Endodermal cell (in vitro differentiated cells): ENCODE measurements around the gene SPOCK1. TPM values are rescaled to one million over a fixed set of nuclear protein-coding genes. Genes with fewer than 3 reads are reported as not detected.
A peak's percentile ranks its signal among the peaks of the same experiment; 100 is the strongest.

ENCODE experiments used
- DNase-seq: peaks from one replicate; pipeline ENCODE4 v3.0.0-alpha.2; 2017
- H3K27ac ChIP-seq: 2 replicates; pipeline ENCODE4 v1.5.1; 2013; ENCODE audit warnings: mild to moderate bottlenecking, low read depth, low read length, moderate library complexity
- H3K27me3 ChIP-seq: 2 replicates; pipeline ENCODE4 v1.6.1; 2013; ENCODE audit warnings: mild to moderate bottlenecking, low read length, moderate library complexity; ENCODE audit not compliant: insufficient read depth, control insufficient read depth, poor library complexity, severe bottlenecking
- H3K36me3 ChIP-seq: 2 replicates; pipeline ENCODE4 v1.7.0; 2013; ENCODE audit warnings: mild to moderate bottlenecking, low read length, moderate library complexity; ENCODE audit not compliant: control insufficient read depth, insufficient read depth
- H3K4me1 ChIP-seq: one replicate; pipeline ENCODE4 v1.7.0; 2013; ENCODE audit warnings: low read length; ENCODE audit not compliant: control insufficient read depth, insufficient read depth
- H3K4me3 ChIP-seq: 2 replicates; pipeline ENCODE4 v1.5.1; 2013; ENCODE audit warnings: mild to moderate bottlenecking, low read length, moderate library complexity
- H3K9ac ChIP-seq: 2 replicates; pipeline ENCODE4 v1.6.1; 2013; ENCODE audit warnings: mild to moderate bottlenecking, low read length, moderate library complexity; ENCODE audit not compliant: poor library complexity, severe bottlenecking; ENCODE audit errors: extremely low read depth
- H3K9me3 ChIP-seq: 2 replicates; pipeline ENCODE4 v1.6.1; 2013; ENCODE audit warnings: mild to moderate bottlenecking, low read length, moderate library complexity; ENCODE audit not compliant: control insufficient read depth
- H3K27ac Mint-ChIP-seq: 2 replicates; pipeline ENCODE4 v1.8.0; 2020; ENCODE audit warnings: mixed read lengths
- H3K27me3 Mint-ChIP-seq: 2 replicates; pipeline ENCODE4 v1.8.0; 2021; ENCODE audit warnings: mild to moderate bottlenecking, mixed read lengths; ENCODE audit not compliant: insufficient read depth
- H3K36me3 Mint-ChIP-seq: 2 replicates; pipeline ENCODE4 v1.8.0; 2020; ENCODE audit warnings: low read depth, mixed read lengths
- H3K4me1 Mint-ChIP-seq: 2 replicates; pipeline ENCODE4 v1.8.0; 2020; ENCODE audit warnings: mixed read lengths
- H3K4me3 Mint-ChIP-seq: 2 replicates; pipeline ENCODE4 v1.8.0; 2020; ENCODE audit warnings: mild to moderate bottlenecking, moderate library complexity, mixed read lengths
- H3K9me3 Mint-ChIP-seq: 2 replicates; pipeline ENCODE4 v1.8.0; 2020; ENCODE audit warnings: mild to moderate bottlenecking, mixed read lengths
- WGBS, 2 experiments: methylation state at CpG; one replicate each; pipeline versions ENCODE4 v1.1.5 to v1.1.7; 2013; ENCODE audit warnings: missing lambda C conversion rate in 2 of 2, mixed read lengths in 1 of 2; ENCODE audit not compliant: insufficient coverage in 1 of 2, insufficient read length in 1 of 2; 5-methylcytosine and 5-hydroxymethylcytosine counted together
- total RNA-seq, 2 donors: library from RNA; stranded (reverse); fragmentation: NEBNext Ultra II Directional in 1 of 2; extraction: Animal tissue kit (Norgen Biotek cat#: 25700) in 1 of 2; gene quantifications; 2 replicates in 1 of 2; 3 replicates in 1 of 2; pipeline ENCODE4 v1.2.1, GENCODE V29; 2021
- TF ChIP-seq, protein P1 (sequence below): fragments of 200-600 bp; sonication (generic); conservative IDR thresholded peaks from 2 replicates; pipeline ENCODE4 v1.5.0; 2021; ENCODE audit warnings: antibody characterized with exemption, mild to moderate bottlenecking

SPOCK1 gene
- total RNA-seq, 2 donors from 2014 or later = 25.8 to 39.8 TPM

DNA sequence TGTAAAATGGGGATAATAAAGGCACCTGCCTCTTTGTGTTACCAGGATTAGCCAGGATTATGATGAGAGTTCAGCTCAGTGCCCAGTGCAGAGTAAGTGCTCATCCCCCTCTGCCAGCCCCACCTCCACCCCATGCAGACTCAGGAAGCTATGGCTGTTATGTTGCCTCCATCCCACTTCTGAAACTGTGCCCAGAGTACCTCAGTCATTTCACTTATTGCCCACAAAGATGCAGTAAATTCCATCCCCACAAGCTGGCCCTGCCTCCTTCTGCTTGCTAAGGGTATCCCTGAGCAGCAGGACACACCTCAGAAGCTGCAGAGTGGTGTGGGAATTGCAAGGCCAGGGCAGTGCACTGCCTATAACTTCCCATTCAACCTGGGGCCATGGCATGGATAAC lies 415.1 kb downstream of the SPOCK1 start:
- no peaks in the 10 kb centered on the region for H3K36me3 ChIP-seq

DNA sequence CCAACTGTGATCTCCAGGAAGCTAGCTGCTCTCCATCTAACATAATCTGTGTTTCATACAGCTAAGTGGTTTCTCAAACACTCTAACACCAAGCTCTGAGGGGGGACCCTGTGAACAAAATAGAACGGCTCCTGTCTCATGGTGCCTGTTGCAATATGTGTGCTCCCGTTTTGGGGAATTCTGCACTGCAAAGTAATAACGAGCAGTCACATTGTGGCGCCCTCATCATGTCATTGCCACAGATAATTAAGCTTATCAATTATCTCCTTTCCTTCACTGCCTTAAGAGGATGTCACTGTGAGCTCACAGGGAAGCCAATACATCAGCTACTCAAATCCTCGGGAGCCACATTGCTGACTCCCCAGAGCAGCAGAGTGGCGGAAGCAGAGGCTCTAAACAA lies 416.2 kb downstream of the SPOCK1 start:
- H3K27me3 ChIP-seq = no peaks in the 10 kb centered on the region
- Mint-ChIP-seq H3K4me3 (no peak overlapping the region), H3K36me3 (no peaks in the 10 kb centered on the region), H3K4me1 (peaks cover 43% of the 10 kb centered on the region), H3K27ac (no peak overlapping the region), H3K27me3 (no peaks in the 10 kb centered on the region), H3K9me3 (no peaks in the 10 kb centered on the region)
- no peak overlapping the region for H3K9ac ChIP-seq
- TF ChIP-seq, protein P1, sequence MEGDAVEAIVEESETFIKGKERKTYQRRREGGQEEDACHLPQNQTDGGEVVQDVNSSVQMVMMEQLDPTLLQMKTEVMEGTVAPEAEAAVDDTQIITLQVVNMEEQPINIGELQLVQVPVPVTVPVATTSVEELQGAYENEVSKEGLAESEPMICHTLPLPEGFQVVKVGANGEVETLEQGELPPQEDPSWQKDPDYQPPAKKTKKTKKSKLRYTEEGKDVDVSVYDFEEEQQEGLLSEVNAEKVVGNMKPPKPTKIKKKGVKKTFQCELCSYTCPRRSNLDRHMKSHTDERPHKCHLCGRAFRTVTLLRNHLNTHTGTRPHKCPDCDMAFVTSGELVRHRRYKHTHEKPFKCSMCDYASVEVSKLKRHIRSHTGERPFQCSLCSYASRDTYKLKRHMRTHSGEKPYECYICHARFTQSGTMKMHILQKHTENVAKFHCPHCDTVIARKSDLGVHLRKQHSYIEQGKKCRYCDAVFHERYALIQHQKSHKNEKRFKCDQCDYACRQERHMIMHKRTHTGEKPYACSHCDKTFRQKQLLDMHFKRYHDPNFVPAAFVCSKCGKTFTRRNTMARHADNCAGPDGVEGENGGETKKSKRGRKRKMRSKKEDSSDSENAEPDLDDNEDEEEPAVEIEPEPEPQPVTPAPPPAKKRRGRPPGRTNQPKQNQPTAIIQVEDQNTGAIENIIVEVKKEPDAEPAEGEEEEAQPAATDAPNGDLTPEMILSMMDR = no peak
- peaks cover 8% of the 10 kb centered on the region for H3K4me1 ChIP-seq
- DNase-seq = no peak
- 93% methylated on average over 6 of the region's 6 CpGs for WGBS, 2 experiments
- H3K27ac ChIP-seq = no peak overlapping the region
- no peaks in the 10 kb centered on the region for H3K9me3 ChIP-seq
- H3K4me3 ChIP-seq = no peak overlapping the region
- no peaks in the 10 kb centered on the region for H3K36me3 ChIP-seq

More for the DNA sequence above, 415.1 kb downstream of the SPOCK1 start:
- Mint-ChIP-seq H3K4me1 (peaks cover 42% of the 10 kb centered on the region), H3K9me3 (no peaks in the 10 kb centered on the region), H3K4me3 (no peak overlapping the region), H3K36me3 (no peaks in the 10 kb centered on the region), H3K27ac (no peak overlapping the region), H3K27me3 (no peaks in the 10 kb centered on the region)
- Histone ChIP-seq H3K27me3 (no peaks in the 10 kb centered on the region), H3K27ac (no peak overlapping the region), H3K4me1 (peaks cover 15% of the 10 kb centered on the region), H3K9me3 (no peaks in the 10 kb centered on the region), H3K9ac (no peak overlapping the region), H3K4me3 (no peak overlapping the region)
- DNase-seq = no peak
- TF ChIP-seq, protein P1 = no peak

DNA sequence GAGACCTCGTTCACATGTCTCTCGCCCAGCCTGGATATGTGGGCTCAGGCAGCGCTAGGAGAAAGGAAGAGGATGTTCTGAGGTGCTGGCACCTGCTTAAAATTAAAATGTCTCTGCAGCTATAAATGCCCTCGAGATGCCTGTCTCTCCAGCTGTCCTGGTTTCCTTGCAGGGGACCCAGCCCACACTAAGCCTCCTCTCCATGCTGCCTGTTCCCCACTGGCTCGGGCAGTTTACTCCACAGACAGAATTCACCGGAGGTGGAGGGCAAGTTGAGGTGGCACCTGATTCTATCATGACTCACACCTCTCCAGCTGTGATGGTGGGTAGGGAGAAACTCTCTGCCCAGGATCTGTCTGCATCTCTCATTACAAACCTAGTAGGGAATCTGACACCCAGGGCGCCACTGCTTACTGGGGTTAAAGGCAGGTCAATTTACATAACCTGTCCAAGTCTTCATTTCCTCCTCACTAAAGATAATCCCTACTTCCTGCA lies 420.9 kb downstream of the SPOCK1 start:
- DNase-seq = peak; percentile 71
- WGBS, 2 experiments = 71 to 73% methylated on average over 4 to 7 of the region's 7 CpGs
- Mint-ChIP-seq H3K4me1 (peaks cover 44% of the 10 kb centered on the region), H3K9me3 (no peaks in the 10 kb centered on the region), H3K27ac (no peak overlapping the region), H3K36me3 (no peaks in the 10 kb centered on the region), H3K27me3 (peaks cover 7% of the 10 kb centered on the region), H3K4me3 (no peak overlapping the region)
- Histone ChIP-seq H3K36me3 (no peaks in the 10 kb centered on the region), H3K27ac (no peak overlapping the region), H3K9me3 (no peaks in the 10 kb centered on the region), H3K4me3 (no peak overlapping the region), H3K4me1 (peaks cover 18% of the 10 kb centered on the region), H3K9ac (no peak overlapping the region), H3K27me3 (peaks cover 10% of the 10 kb centered on the region)
- TF ChIP-seq, protein P1 = no peak
